Neural cell (in vitro differentiated cells): ENCODE results near the gene TOP3A.
A peak's percentile ranks its signal among the peaks of the same experiment; 100 is the strongest.

ENCODE experiments used
- EP300 ChIP-seq: fragments of 450-650 bp; conservative IDR thresholded peaks from 2 replicates; pipeline ENCODE4 v1.6.1; 2014; ENCODE audit warnings: antibody characterized with exemption, mild to moderate bottlenecking, moderate library complexity; ENCODE audit not compliant: poor library complexity, severe bottlenecking
- POLR2AphosphoS5 ChIP-seq: IDR thresholded peaks from 2 replicates; pipeline ENCODE4 v1.6.1; 2012

DNA sequence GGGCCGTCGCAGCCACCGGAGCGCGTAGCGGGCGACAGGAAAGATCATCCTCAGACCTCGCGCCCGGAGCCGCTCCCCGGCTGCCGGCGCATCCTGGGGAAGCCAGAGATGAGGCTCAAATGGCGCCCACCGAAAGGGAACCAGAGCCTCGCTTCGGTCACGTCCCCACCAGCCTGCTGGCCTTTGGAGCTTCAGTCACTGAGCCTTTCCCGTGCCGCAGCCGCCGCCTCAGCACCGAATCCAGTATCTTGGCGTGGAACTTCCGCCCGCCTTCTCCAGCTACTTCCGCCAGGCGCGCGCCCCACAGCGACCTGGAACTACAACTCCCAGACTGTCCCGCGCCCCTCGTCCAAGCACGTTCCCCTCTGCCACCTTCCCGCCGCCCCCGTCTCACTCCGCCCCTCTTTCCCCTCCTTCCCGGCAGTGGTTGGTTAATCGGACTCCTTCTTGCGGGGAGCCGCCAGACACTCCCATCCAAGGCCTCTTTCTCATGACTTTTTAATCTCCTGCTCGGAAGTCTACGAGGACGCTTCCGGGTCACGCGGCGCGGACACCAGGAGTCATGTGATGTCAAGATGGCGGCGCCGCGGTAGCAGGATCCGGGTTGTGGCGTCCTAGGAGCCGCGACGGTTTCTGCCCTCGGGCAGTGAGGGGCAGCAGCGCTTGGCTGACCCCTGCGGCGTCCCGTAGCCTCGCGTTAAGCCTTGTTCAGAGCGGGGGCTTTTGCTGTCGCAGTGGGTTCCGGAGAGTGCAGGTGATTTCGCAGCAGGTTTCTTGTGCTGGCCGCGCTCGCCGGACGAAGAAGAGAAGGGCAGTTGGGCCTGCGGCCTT lies at the start of gene TOP3A, which contains the start of gene SMCR8:
- TF ChIP-seq POLR2AphosphoS5 (peak; percentile 78), EP300 (peak; percentile 42)
